OCI-LY1 (cell line): ENCODE measurements around the gene KRT20.

Source experiments
- H2AFZ ChIP-seq: fragments of 200-600 bp; sonication (generic), shearing (Covaris generic); 2 replicates; pipeline ENCODE4 v1.6.0; 2014; ENCODE audit warnings: antibody characterized with exemption, mild to moderate bottlenecking, low read length
- H3F3A ChIP-seq: fragments of 200-600 bp; sonication (generic), shearing (Covaris generic); 2 replicates; pipeline ENCODE4 v1.6.0; 2014; ENCODE audit warnings: mild to moderate bottlenecking, antibody characterized with exemption, low read length, moderate library complexity; ENCODE audit not compliant: insufficient read depth
- H3K27ac ChIP-seq: fragments of 200-600 bp; sonication (generic); 2 replicates; pipeline ENCODE4 v1.5.1; 2014; ENCODE audit warnings: low read length, mixed run types, mild to moderate bottlenecking, low read depth; ENCODE audit not compliant: poor library complexity, severe bottlenecking
- H3K27me3 ChIP-seq: fragments of 200-600 bp; sonication (generic); 2 replicates; pipeline ENCODE4 v1.6.0; 2014; ENCODE audit warnings: antibody characterized with exemption, mild to moderate bottlenecking, low read length, moderate library complexity; ENCODE audit not compliant: insufficient read depth
- H3K36me3 ChIP-seq: fragments of 200-600 bp; sonication (generic); 2 replicates; pipeline ENCODE4 v1.6.1; 2014; ENCODE audit warnings: mild to moderate bottlenecking, antibody characterized with exemption, low read length, moderate library complexity, mixed read lengths; ENCODE audit not compliant: insufficient read depth
- H3K4me1 ChIP-seq: fragments of 200-600 bp; sonication (generic); 2 replicates; pipeline ENCODE4 v1.5.1; 2014; ENCODE audit warnings: mild to moderate bottlenecking, low read length, moderate library complexity; ENCODE audit not compliant: insufficient read depth, severe bottlenecking
- H3K4me2 ChIP-seq: fragments of 200-600 bp; sonication (generic), shearing (Covaris generic); 2 replicates; pipeline ENCODE4 v1.6.1; 2014; ENCODE audit warnings: low read length
- H3K4me3 ChIP-seq: fragments of 200-600 bp; sonication (generic); 2 replicates; pipeline ENCODE4 v1.5.1; 2014; ENCODE audit warnings: low read length, low read depth, mild to moderate bottlenecking, mixed read lengths; ENCODE audit not compliant: poor library complexity, severe bottlenecking
- H3K79me2 ChIP-seq: fragments of 200-600 bp; shearing (Covaris generic); 2 replicates; pipeline ENCODE4 v1.6.1; 2016; ENCODE audit warnings: mixed run types, low read length, mixed read lengths; ENCODE audit not compliant: insufficient read depth
- H3K9ac ChIP-seq: fragments of 200-600 bp; sonication (generic), shearing (Covaris generic); 2 replicates; pipeline ENCODE4 v1.6.1; 2014; ENCODE audit warnings: mild to moderate bottlenecking, low read length, mixed read lengths
- H3K9me2 ChIP-seq: fragments of 200-600 bp; sonication (generic), shearing (Covaris generic); 2 replicates; pipeline ENCODE4 v1.6.1; 2014; ENCODE audit warnings: low read depth, mild to moderate bottlenecking, low read length, mixed read lengths
- H3K9me3 ChIP-seq: fragments of 200-600 bp; shearing (Covaris generic); 2 replicates; pipeline ENCODE4 v1.6.1; 2014; ENCODE audit warnings: low read length, mixed read lengths
- H4K20me1 ChIP-seq: fragments of 200-600 bp; sonication (generic), shearing (Covaris generic); 2 replicates; pipeline ENCODE4 v1.6.0; 2016; ENCODE audit warnings: mild to moderate bottlenecking, low read length; ENCODE audit not compliant: insufficient read depth
- EZH2 ChIP-seq: fragments of 200-600 bp; sonication (generic), shearing (Covaris generic); IDR thresholded peaks from 2 replicates; pipeline ENCODE4 v1.8.0; 2017; ENCODE audit warnings: borderline replicate concordance, mixed run types, mild to moderate bottlenecking, antibody characterized with exemption, low read length, moderate library complexity, mixed read lengths
- TF ChIP-seq, protein P1 (sequence below): fragments of 200-600 bp; sonication (generic), shearing (Covaris generic); IDR thresholded peaks from 2 replicates; pipeline ENCODE4 v1.5.1; 2017; ENCODE audit warnings: mild to moderate bottlenecking, antibody characterized with exemption, low read length, moderate library complexity, mixed read lengths

The KRT20 gene

DNA sequence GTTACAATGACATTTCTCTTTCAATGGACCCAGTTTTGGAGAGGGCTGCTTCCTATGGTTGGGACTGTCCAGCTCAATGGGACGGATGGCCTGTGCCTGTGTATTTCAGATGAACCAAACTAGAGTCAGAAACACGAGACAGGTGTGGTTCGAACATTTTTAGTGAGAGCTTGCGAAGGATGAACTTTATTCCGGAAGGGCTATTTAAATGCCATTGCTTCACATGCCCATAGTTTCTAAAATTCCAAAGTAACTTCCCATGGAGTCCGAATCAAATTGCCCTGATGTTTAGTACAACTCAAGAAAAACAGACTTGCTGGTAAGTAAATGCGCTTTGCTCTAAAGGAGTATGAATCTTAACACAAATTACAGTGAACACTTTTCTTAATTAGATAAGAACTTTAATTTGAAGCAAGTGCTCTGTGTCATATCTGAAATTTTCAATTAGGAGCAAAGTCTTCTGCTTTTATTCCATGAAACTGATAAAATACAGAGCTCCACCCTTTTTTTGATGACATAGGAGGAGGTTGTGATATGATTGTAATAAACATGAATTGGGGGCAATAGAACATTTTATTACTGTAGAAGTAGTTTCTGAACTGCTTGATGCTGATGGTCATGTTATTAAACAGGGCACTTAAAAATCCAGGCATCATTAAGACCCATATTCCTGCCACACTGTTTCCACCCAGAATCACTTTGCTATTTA is 1.3 kb downstream of the KRT20 start:
- Histone ChIP-seq H3K27me3 (0 out of 2 replicates have a peak, but pooled peaks cover 2% of the 10 kb centered on the region), H3F3A (no peaks in the 10 kb centered on the region), H3K79me2 (no peaks in the 10 kb centered on the region), H3K36me3 (no peaks in the 10 kb centered on the region), H3K4me1 (no peaks in the 10 kb centered on the region), H4K20me1 (no peaks in the 10 kb centered on the region), H3K4me3 (no peak overlapping the region), H3K9me2 (no peaks in the 10 kb centered on the region), H3K27ac (no peak overlapping the region), H2AFZ (no peak overlapping the region), H3K9ac (no peak overlapping the region), H3K9me3 (no peaks in the 10 kb centered on the region), H3K4me2 (no peak overlapping the region)
- TF ChIP-seq EZH2, result no peak
- TF ChIP-seq, protein P1, sequence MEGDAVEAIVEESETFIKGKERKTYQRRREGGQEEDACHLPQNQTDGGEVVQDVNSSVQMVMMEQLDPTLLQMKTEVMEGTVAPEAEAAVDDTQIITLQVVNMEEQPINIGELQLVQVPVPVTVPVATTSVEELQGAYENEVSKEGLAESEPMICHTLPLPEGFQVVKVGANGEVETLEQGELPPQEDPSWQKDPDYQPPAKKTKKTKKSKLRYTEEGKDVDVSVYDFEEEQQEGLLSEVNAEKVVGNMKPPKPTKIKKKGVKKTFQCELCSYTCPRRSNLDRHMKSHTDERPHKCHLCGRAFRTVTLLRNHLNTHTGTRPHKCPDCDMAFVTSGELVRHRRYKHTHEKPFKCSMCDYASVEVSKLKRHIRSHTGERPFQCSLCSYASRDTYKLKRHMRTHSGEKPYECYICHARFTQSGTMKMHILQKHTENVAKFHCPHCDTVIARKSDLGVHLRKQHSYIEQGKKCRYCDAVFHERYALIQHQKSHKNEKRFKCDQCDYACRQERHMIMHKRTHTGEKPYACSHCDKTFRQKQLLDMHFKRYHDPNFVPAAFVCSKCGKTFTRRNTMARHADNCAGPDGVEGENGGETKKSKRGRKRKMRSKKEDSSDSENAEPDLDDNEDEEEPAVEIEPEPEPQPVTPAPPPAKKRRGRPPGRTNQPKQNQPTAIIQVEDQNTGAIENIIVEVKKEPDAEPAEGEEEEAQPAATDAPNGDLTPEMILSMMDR, result no peak

DNA sequence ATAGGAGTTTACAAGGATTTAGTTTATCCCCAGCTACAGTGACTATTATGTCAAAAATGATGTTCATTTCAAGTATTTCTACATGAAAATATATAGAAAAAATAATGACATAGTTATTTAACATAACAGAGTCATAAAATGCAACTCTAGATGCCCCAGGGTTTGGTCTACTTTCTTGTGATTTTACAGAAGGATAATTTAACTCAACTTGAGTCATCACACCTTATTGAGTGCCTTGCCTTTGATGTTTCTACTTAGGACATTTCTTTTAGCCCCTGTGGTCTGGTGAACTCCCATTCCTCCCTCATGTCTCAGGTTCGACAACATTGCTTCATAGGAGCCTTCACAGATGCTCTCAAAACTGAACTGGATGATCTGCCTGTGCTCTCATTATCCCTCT is 2.0 kb downstream of the KRT20 start:
- no peaks in the 10 kb centered on the region for H3K36me3 ChIP-seq
- no peaks in the 10 kb centered on the region for H3K79me2 ChIP-seq
- TF ChIP-seq, protein P1, result no peak
- TF ChIP-seq EZH2, result no peak
- 0 out of 2 replicates have a peak, but pooled peaks cover 2% of the 10 kb centered on the region for H3K27me3 ChIP-seq
- H3K4me1 ChIP-seq, result no peaks in the 10 kb centered on the region
- H4K20me1 ChIP-seq, result no peaks in the 10 kb centered on the region
- H3K9me2 ChIP-seq, result no peaks in the 10 kb centered on the region
- no peaks in the 10 kb centered on the region for H3K9me3 ChIP-seq
- no peak overlapping the region for H3K4me3 ChIP-seq
- no peak overlapping the region for H2AFZ ChIP-seq
- no peaks in the 10 kb centered on the region for H3F3A ChIP-seq
- H3K4me2 ChIP-seq, result no peak overlapping the region
- H3K9ac ChIP-seq, result no peak overlapping the region
- H3K27ac ChIP-seq, result no peak overlapping the region

DNA sequence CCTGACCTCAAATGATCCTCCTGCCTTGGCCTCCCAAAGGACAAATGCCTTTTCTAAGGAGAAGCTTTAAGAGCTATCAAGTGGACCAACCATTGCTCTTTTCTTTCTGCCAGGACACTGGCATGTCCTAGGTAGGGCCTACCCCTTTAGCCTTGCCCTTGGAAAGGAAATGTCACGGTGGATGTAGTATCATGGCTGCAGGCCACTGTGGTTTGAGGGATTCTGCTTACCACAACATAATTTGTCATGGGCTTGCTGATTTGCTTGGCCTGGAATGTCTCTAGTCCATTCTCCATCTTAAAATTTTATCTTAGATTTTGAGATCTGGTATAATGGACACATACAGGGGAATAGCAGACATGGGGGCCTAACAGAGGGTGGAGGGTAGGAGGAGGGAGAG is 6.0 kb downstream of the KRT20 start:
- Histone ChIP-seq H3K4me1 (no peaks in the 10 kb centered on the region), H3K9me2 (no peaks in the 10 kb centered on the region), H2AFZ (no peak overlapping the region), H3F3A (no peaks in the 10 kb centered on the region), H3K4me2 (no peak overlapping the region), H3K9ac (no peak overlapping the region), H3K27ac (no peak overlapping the region), H3K9me3 (no peaks in the 10 kb centered on the region), H3K79me2 (no peaks in the 10 kb centered on the region), H3K36me3 (no peaks in the 10 kb centered on the region), H3K27me3 (0 out of 2 replicates have a peak, but pooled peaks cover 2% of the 10 kb centered on the region), H3K4me3 (no peak overlapping the region), H4K20me1 (no peaks in the 10 kb centered on the region)
- TF ChIP-seq, protein P1, result no peak
- TF ChIP-seq EZH2, result no peak
